ENCODE measurements around the gene GPR85. TPM values are rescaled to one million over a fixed set of nuclear protein-coding genes. Genes with fewer than 3 reads are reported as not detected.

Gene GPR85
- total and polyA plus RNA-seq, 2 of the 4 experiments (the other 2 are of a cell fraction): 1.7 to 5.4 TPM

DNA sequence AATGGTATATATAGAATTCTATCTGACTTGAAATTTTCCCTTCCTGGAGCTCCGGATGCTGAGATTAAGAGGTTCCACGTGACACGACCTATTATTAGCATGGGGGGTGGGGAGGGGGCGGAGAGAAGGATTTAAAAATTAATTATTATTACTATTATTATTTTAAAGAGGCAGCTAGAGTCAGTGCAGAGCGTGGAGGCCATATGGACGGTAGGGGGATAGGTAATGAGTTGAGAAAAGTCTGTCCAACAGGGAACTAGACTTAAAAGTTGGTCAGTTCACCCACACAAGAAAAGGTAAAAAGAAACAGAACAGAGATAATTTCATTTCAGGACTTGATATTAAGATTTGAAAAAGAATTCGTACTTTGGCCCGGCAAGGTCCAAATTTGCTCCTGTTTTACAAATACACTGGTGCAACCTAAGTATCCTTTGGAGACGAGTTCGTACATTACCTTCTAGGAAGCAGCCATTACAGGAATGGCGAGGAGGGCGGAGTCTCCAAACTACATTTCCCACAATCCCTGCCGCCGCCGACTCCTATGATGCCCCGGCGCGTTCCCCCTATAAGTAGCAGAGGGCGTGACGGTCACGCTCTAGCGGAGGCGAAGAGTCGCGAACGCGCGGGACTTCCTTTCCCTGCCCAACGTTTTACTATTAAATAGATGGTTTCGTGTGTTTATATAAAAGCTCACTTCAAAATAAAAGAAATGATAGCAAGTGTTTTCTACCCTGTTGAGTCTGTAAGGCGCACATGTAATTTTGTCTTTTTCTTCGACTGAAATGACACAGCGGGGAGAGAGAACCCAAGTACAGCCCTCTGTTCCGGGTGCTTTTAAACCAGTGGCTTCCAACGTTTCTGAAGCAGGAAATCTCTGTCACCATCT, 31.7 kb upstream of the GPR85 start, which contains the start of gene SMIM30:
TSS of gene SMIM30 (minus strand) at position 481 of the 886 bp plus-strand sequence. CDS start 976 bp downstream, outside the sequence.
- Histone ChIP-seq H3K4me2 (ENCODE audit: low read depth, low read length) (peak within 1 kb of the TSS; percentile 79), H3K79me1 (ENCODE audit: low read depth in 1 of 2, low read length in 2 of 2) (peaks cover 3 to 12% of the 10 kb centered on the region in 2 experiments; a peak in 2 of 4 replicates), H4K5ac (ENCODE audit: low read depth, low read length) (peak within 1 kb of the TSS; percentile 73), H2BK120ac (ENCODE audit: low read depth, low read length) (peak within 1 kb of the TSS; percentile 33; the same call in 1 of the 2 replicates), H3K27me3 (ENCODE audit: control insufficient read depth, insufficient read depth, low read length) (no peaks in the 10 kb centered on the region), H4K91ac (ENCODE audit: insufficient read depth, low read depth, low read length) (no peak within 1 kb of the TSS), H2AK5ac (ENCODE audit: low read depth, low read length) (peak within 1 kb of the TSS; percentile 68; the same call in 1 of the 2 replicates), H3K27ac (ENCODE audit: insufficient read depth, low read length) (peak within 1 kb of the TSS; percentile 67), H3K36me3 (ENCODE audit: control insufficient read depth, insufficient read depth, low read length) (no peaks in the 10 kb centered on the region; the same call in 1 of the 2 replicates), H3K18ac (ENCODE audit: low read depth, low read length) (peak within 1 kb of the TSS; percentile 61; the same call in 1 of the 2 replicates), H3K4me1 (ENCODE audit: control insufficient read depth, insufficient read depth, low read length) (no peaks in the 10 kb centered on the region; the same call in 1 of the 2 replicates), H3K9me3 (ENCODE audit: control insufficient read depth, insufficient read depth, low read length) (no peaks in the 10 kb centered on the region), H2AFZ (replicated peaks; ENCODE audit: low read length, poor library complexity) (peak within 1 kb of the TSS; percentile 59), H4K20me1 (ENCODE audit: insufficient read depth, low read length) (no peaks in the 10 kb centered on the region), H3K4me3 (ENCODE audit: insufficient read depth, low read depth, low read length) (peak within 1 kb of the TSS; percentile 73), H4K8ac (ENCODE audit: low read depth in 2 of 2, low read length in 2 of 2) (peak within 1 kb of the TSS; percentile 32 to 81), H3K14ac (replicated peaks; ENCODE audit: low read depth, low read length) (peak within 1 kb of the TSS; percentile 62), H3K9me1 (ENCODE audit: insufficient read depth, low read length) (no peaks in the 10 kb centered on the region; the same call in 1 of the 2 replicates), H2AK9ac (replicated peaks; ENCODE audit: low read depth, low read length, poor library complexity) (no peak within 1 kb of the TSS), H3K23ac (ENCODE audit: low read depth, low read length) (peak within 1 kb of the TSS; percentile 68; the same call in 1 of the 2 replicates), H3K9ac (ENCODE audit: low read depth, low read length) (peak within 1 kb of the TSS; percentile 82), H3K4ac (ENCODE audit: low read depth, low read length) (peak within 1 kb of the TSS; percentile 62; the same call in 1 of the 2 replicates), H2BK15ac (ENCODE audit: low read depth, low read length) (no peak within 1 kb of the TSS), H2BK5ac (ENCODE audit: low read depth, low read length, poor library complexity, severe bottlenecking) (peak within 1 kb of the TSS; percentile 86), H2BK20ac (ENCODE audit: low read depth, low read length) (no peak within 1 kb of the TSS), H3K56ac (ENCODE audit: extremely low read depth, insufficient read depth, low read length) (peak within 1 kb of the TSS; percentile 79; the same call in 1 of the 2 replicates)
- DNase-seq (peak; percentile 84), ATAC-seq (ENCODE audit: low read depth) (peak; percentile 100)
- no TSS peak for BruUV-seq (replicated peaks)
- ChIA-PET POLR2A (ENCODE audit: unreplicated experiment) (interaction anchor here (0.6 kb wide), 4 partner anchors 13 to 188 kb away, joined by 6 to 17 read pairs (median 10); no protein-coding TSS in a partner anchor), CTCF (interaction anchor here (0.7 kb wide), 1 partner anchor 15 kb away, joined by 3 read pairs; no protein-coding TSS in a partner anchor)
- TF ChIP-seq RAD21 (IDR thresholded peaks at IDR 0.05; ENCODE audit: low read length) (peak; percentile 14), MXI1 (IDR thresholded peaks at IDR 0.05; ENCODE audit: borderline replicate concordance, low read depth, low read length) (peak; percentile 84; the same call in 1 of the 2 replicates), MAZ (IDR thresholded peaks at IDR 0.05; ENCODE audit: borderline replicate concordance, low read depth, low read length) (peak; percentile 65; the same call in 1 of the 2 replicates), SMC3 (IDR thresholded peaks at IDR 0.05; ENCODE audit: low read depth, low read length) (no peak)
- TF ChIP-seq, protein P1, sequence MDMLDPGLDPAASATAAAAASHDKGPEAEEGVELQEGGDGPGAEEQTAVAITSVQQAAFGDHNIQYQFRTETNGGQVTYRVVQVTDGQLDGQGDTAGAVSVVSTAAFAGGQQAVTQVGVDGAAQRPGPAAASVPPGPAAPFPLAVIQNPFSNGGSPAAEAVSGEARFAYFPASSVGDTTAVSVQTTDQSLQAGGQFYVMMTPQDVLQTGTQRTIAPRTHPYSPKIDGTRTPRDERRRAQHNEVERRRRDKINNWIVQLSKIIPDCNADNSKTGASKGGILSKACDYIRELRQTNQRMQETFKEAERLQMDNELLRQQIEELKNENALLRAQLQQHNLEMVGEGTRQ (IDR thresholded peaks at IDR 0.05; ENCODE audit: low read depth, low read length): no peak
- in situ Hi-C loops (cut with MboI; ENCODE audit: low sequenced_read_pairs): no loop called here
- intact Hi-C loops (cut with micrococcal nuclease): no loop called here
- dilution Hi-C loops (cut with HindIII; ENCODE audit: low sequenced_read_pairs, unreplicated experiment): no loop called here
- whole genome bisulfite sequencing, 2 experiments (ENCODE audit: extremely low coverage in 2 of 2, insufficient read length in 1 of 2): 11% methylated on average over 3 of the region's 35 CpGs; no CpG with 5 or more reads in 1 of the 2 experiments

Measured in IMR-90 (cell line).